ENCODE data around the gene SERPINA6.
"Not testable (repeated sequence)": the region's sequence is repeated elsewhere in the genome, so short reads cannot be mapped to it uniquely, and the experiment has no call there.

Gene SERPINA6

GRCh38 chr14:94284221-94284620 lies 38.9 kb downstream of the SERPINA6 start:
- Histone ChIP-seq H3K4me1 (no peaks in the 10 kb centered on the region), H3K27ac (no peak overlapping the region), H3K9me3 (no peaks in the 10 kb centered on the region), H3K36me3 (no peaks in the 10 kb centered on the region), H4K20me1 (no peaks in the 10 kb centered on the region), H3K4me2 (no peak overlapping the region), H3K4me3 (no peak overlapping the region), H3K9ac (no peak overlapping the region), H3K27me3 (no peaks in the 10 kb centered on the region)
- no peak for TF ChIP-seq Cebpa-rat (IDR thresholded peaks at IDR 0.05)

- Histone ChIP-seq H3K9ac (no peak overlapping the region), H3K27ac (no peak overlapping the region), H3K4me3 (no peak overlapping the region), H3K4me2 (no peak overlapping the region), H3K4me1 (no peaks in the 10 kb centered on the region), H3K27me3 (no peaks in the 10 kb centered on the region), H4K20me1 (no peaks in the 10 kb centered on the region), H3K36me3 (no peaks in the 10 kb centered on the region), H3K9me3 (no peaks in the 10 kb centered on the region)
- no peak for TF ChIP-seq Cebpa-rat (IDR thresholded peaks at IDR 0.05)
These were observed 40.0 kb downstream of the SERPINA6 start for GRCh38 chr14:94282991-94283723.

GRCh38 chr14:94278731-94279130 lies 44.4 kb downstream of the SERPINA6 start:
- Histone ChIP-seq H3K9me3 (no peaks in the 10 kb centered on the region), H3K27me3 (no peaks in the 10 kb centered on the region), H3K27ac (no peak overlapping the region), H3K4me3 (no peak overlapping the region), H3K36me3 (no peaks in the 10 kb centered on the region), H3K9ac (no peak overlapping the region), H3K4me2 (no peak overlapping the region), H4K20me1 (no peaks in the 10 kb centered on the region), H3K4me1 (no peaks in the 10 kb centered on the region)
- TF ChIP-seq Cebpa-rat (IDR thresholded peaks at IDR 0.05) = no peak

- not testable (repeated sequence) for H3K4me2 ChIP-seq, H3K4me1 ChIP-seq, H3K36me3 ChIP-seq
These were observed 46.1 kb downstream of the SERPINA6 start for GRCh38 chr14:94276898-94277561.

GRCh38 chr14:94269156-94269555 lies 54.0 kb downstream of the SERPINA6 start:
- no peak for TF ChIP-seq Cebpa-rat (IDR thresholded peaks at IDR 0.05)
- Histone ChIP-seq H3K4me3 (no peak overlapping the region), H3K9me3 (no peaks in the 10 kb centered on the region), H3K27ac (no peak overlapping the region), H3K36me3 (no peaks in the 10 kb centered on the region), H3K27me3 (no peaks in the 10 kb centered on the region), H3K9ac (no peak overlapping the region), H3K4me2 (no peak overlapping the region), H3K4me1 (no peaks in the 10 kb centered on the region), H4K20me1 (no peaks in the 10 kb centered on the region)

More at GRCh38 chr14:94276898-94277561, 46.1 kb downstream of the SERPINA6 start:
- not testable (repeated sequence) for H3K4me3 ChIP-seq, H3K9ac ChIP-seq, H3K9me3 ChIP-seq, H3K27ac ChIP-seq, H4K20me1 ChIP-seq, H3K27me3 ChIP-seq

GRCh38 chr14:94268582-94268981 lies 54.6 kb downstream of the SERPINA6 start:
- H3K4me3 ChIP-seq, H3K36me3 ChIP-seq, H3K27me3 ChIP-seq, H3K4me2 ChIP-seq, H3K4me1 ChIP-seq, H4K20me1 ChIP-seq, H3K27ac ChIP-seq, H3K9ac ChIP-seq, H3K9me3 ChIP-seq: not testable (repeated sequence)

- H3K36me3 ChIP-seq = no peaks in the 10 kb centered on the region
- H3K4me2 ChIP-seq = no peak overlapping the region
- no peak for TF ChIP-seq Cebpa-rat (IDR thresholded peaks at IDR 0.05)
These were observed 55.8 kb downstream of the SERPINA6 start for GRCh38 chr14:94267352-94267751.

GRCh38 chr14:94264195-94264594 lies 58.9 kb downstream of the SERPINA6 start:
- H3K4me2 ChIP-seq, H4K20me1 ChIP-seq, H3K27me3 ChIP-seq, H3K4me3 ChIP-seq, H3K4me1 ChIP-seq, H3K27ac ChIP-seq, H3K9me3 ChIP-seq, H3K9ac ChIP-seq, H3K36me3 ChIP-seq: not testable (repeated sequence)

More at GRCh38 chr14:94267352-94267751, 55.8 kb downstream of the SERPINA6 start:
- H3K27me3 ChIP-seq = no peaks in the 10 kb centered on the region
- H3K4me1 ChIP-seq = no peaks in the 10 kb centered on the region
- H4K20me1 ChIP-seq = no peaks in the 10 kb centered on the region
- H3K9ac ChIP-seq = no peak overlapping the region
- no peak overlapping the region for H3K27ac ChIP-seq
- H3K4me3 ChIP-seq = no peak overlapping the region
- no peaks in the 10 kb centered on the region for H3K9me3 ChIP-seq
